OCI-LY7 (cell line): ENCODE results near the gene ZNF783. TPM values are rescaled to one million over a fixed set of nuclear protein-coding genes. Genes with fewer than 3 reads are reported as not detected.

Experiments used
- BruUV-seq: library from RNA; stranded (reverse); fragments of 400-500 nt; replicated peaks from 2 replicates; lab custom pipeline; 2021; lab: Mats Ljungman, UMichigan
- CTCF ChIA-PET: fragments of 300-600 bp; sonication (Branson Sonifier 250); formaldehyde crosslinking; loops from one replicate; lab custom pipeline; 2022; ENCODE audit warnings: antibody characterized with exemption; ENCODE audit not compliant: unreplicated experiment; lab: Charles Lee
- POLR2A ChIA-PET: fragments of 300-600 bp; sonication (Branson Sonifier 250); formaldehyde crosslinking; loops from one replicate; lab custom pipeline; 2022; ENCODE audit warnings: antibody characterized with exemption; lab: Charles Lee
- DNase-seq: peaks from one replicate; pipeline ENCODE4 v3.0.0-alpha.2; 2015; ENCODE audit warnings: low spot score
- H2AFZ ChIP-seq: fragments of 200-600 bp; sonication (generic), shearing (Covaris generic); 2 replicates; pipeline ENCODE4 v1.6.1; 2014; ENCODE audit warnings: mild to moderate bottlenecking, antibody characterized with exemption, low read length, moderate library complexity
- H3K27ac ChIP-seq: fragments of 200-600 bp; sonication (generic); 2 replicates; pipeline ENCODE4 v1.5.1; 2014; ENCODE audit warnings: mixed run types, low read depth, mild to moderate bottlenecking, moderate library complexity, low read length, inconsistent platforms; ENCODE audit not compliant: poor library complexity, severe bottlenecking
- H3K36me3 ChIP-seq: fragments of 200-600 bp; sonication (generic); 2 replicates; pipeline ENCODE4 v1.6.1; 2014; ENCODE audit warnings: mild to moderate bottlenecking, antibody characterized with exemption, low read length, moderate library complexity, mixed read lengths; ENCODE audit not compliant: insufficient read depth
- H3K4me1 ChIP-seq: fragments of 200-600 bp; sonication (generic); 2 replicates; pipeline ENCODE4 v1.5.1; 2014; ENCODE audit warnings: mild to moderate bottlenecking, low read length; ENCODE audit not compliant: insufficient read depth, poor library complexity, severe bottlenecking
- H3K4me2 ChIP-seq: fragments of 200-600 bp; sonication (generic); 2 replicates; pipeline ENCODE4 v1.6.1; 2014; ENCODE audit warnings: mild to moderate bottlenecking, low read length
- H3K4me3 ChIP-seq: fragments of 200-600 bp; sonication (generic); 2 replicates; pipeline ENCODE4 v1.5.1; 2014; ENCODE audit warnings: mild to moderate bottlenecking, low read depth, low read length; ENCODE audit not compliant: poor library complexity, severe bottlenecking
- H3K79me2 ChIP-seq: fragments of 200-600 bp; sonication (generic); 2 replicates; pipeline ENCODE4 v1.6.1; 2016; ENCODE audit warnings: low read depth, mild to moderate bottlenecking, low read length, moderate library complexity, mixed read lengths; ENCODE audit not compliant: insufficient read depth
- H3K9me2 ChIP-seq: fragments of 200-600 bp; sonication (generic); 2 replicates; pipeline ENCODE4 v1.6.1; 2016; ENCODE audit warnings: mild to moderate bottlenecking, low read length, mixed read lengths; ENCODE audit not compliant: insufficient read depth
- H3K9me3 ChIP-seq: fragments of 200-600 bp; sonication (generic); 2 replicates; pipeline ENCODE4 v1.6.1; 2014; ENCODE audit warnings: mild to moderate bottlenecking, mixed run types, low read length, mixed read lengths
- H4K20me1 ChIP-seq: fragments of 200-600 bp; sonication (generic); 2 replicates; pipeline ENCODE4 v1.6.1; 2014; ENCODE audit warnings: mild to moderate bottlenecking, antibody characterized with exemption, low read length, moderate library complexity, mixed read lengths; ENCODE audit not compliant: insufficient read depth
- EZH2phosphoT487 ChIP-seq: fragments of 200-600 bp; sonication (generic); IDR thresholded peaks from 2 replicates; pipeline ENCODE4 v1.6.1; 2018; ENCODE audit warnings: low read depth, borderline replicate concordance, mild to moderate bottlenecking, mixed run types, antibody characterized with exemption, low read length, moderate library complexity, mixed read lengths
- intact Hi-C: fragments of 100-400 bp; cut with micrococcal nuclease; formaldehyde crosslinking; loops from one replicate; pipeline ENCODE4 v1.10.0; 2022; ENCODE audit not compliant: unreplicated experiment
- total RNA-seq, 2 experiments: library from RNA; depleted of rRNA in 1 of 2; stranded (reverse); fragments of >200 nt in 1 of 2; shearing (Covaris generic) in 1 of 2; gene quantifications; 2 replicates each; pipeline ENCODE4 v1.2.3, GENCODE V29; 2014 to 2022
- TF ChIP-seq, protein P1 (sequence below): fragments of 200-600 bp; sonication (generic); conservative IDR thresholded peaks from 2 replicates; pipeline ENCODE4 v1.5.1; 2014; ENCODE audit warnings: mild to moderate bottlenecking, antibody characterized with exemption, low read length, moderate library complexity, mixed read lengths

Gene ZNF783
- total RNA-seq, 2 experiments from 2014 or later, result 13.1 to 18.8 TPM

- H3K9me2 ChIP-seq, result no peaks in the 10 kb centered on the region
- POLR2A ChIA-PET, result no interaction called here
- intact Hi-C loops, result no loop called here
- H3K79me2 ChIP-seq, result no peaks in the 10 kb centered on the region; the same call in 1 of the 2 replicates
- H3K9me3 ChIP-seq, result no peaks in the 10 kb centered on the region
- H3K4me2 ChIP-seq, result no peak overlapping the region
- no peak overlapping the region for H2AFZ ChIP-seq
- DNase-seq, result no peak
- H4K20me1 ChIP-seq, result 0 out of 2 replicates have a peak, but pooled peaks cover 10% of the 10 kb centered on the region
- no peak overlapping the region for H3K27ac ChIP-seq
- CTCF ChIA-PET, result no interaction called here
- BruUV-seq, result no TSS peak
- no peak overlapping the region for H3K4me3 ChIP-seq
- no peaks in the 10 kb centered on the region for H3K4me1 ChIP-seq
- TF ChIP-seq, protein P1, sequence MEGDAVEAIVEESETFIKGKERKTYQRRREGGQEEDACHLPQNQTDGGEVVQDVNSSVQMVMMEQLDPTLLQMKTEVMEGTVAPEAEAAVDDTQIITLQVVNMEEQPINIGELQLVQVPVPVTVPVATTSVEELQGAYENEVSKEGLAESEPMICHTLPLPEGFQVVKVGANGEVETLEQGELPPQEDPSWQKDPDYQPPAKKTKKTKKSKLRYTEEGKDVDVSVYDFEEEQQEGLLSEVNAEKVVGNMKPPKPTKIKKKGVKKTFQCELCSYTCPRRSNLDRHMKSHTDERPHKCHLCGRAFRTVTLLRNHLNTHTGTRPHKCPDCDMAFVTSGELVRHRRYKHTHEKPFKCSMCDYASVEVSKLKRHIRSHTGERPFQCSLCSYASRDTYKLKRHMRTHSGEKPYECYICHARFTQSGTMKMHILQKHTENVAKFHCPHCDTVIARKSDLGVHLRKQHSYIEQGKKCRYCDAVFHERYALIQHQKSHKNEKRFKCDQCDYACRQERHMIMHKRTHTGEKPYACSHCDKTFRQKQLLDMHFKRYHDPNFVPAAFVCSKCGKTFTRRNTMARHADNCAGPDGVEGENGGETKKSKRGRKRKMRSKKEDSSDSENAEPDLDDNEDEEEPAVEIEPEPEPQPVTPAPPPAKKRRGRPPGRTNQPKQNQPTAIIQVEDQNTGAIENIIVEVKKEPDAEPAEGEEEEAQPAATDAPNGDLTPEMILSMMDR, result no peak
- no peak for TF ChIP-seq EZH2phosphoT487
- peaks cover 52% of the 10 kb centered on the region for H3K36me3 ChIP-seq
Measured at GRCh38 chr7:149252378-149252777, 9.6 kb upstream of the ZNF783 start.

DNA sequence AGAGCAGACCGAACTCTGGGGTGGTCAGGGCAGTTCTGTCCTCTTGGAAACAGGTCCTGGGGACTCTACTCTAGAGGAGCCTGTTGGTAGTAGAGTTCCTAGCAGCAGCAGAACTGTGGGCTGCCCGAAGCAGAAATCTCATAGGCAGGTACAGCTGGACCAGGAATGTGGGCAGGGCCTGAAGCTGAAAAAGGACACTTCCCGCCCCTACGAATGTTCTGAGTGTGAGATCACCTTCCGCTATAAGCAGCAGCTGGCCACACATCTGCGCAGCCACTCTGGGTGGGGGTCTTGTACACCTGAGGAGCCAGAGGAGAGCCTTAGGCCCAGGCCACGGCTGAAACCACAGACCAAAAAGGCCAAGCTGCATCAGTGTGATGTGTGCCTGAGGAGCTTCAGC, 8.3 kb upstream of the ZNF783 start:
- CTCF ChIA-PET, result no interaction called here
- intact Hi-C loops, result no loop called here
- Histone ChIP-seq H3K36me3 (peaks cover 52% of the 10 kb centered on the region), H3K79me2 (no peaks in the 10 kb centered on the region), H4K20me1 (0 out of 2 replicates have a peak, but pooled peaks cover 6% of the 10 kb centered on the region), H3K4me2 (no peak overlapping the region), H3K9me2 (no peaks in the 10 kb centered on the region), H3K9me3 (no peaks in the 10 kb centered on the region), H3K4me3 (no peak overlapping the region), H3K27ac (no peak overlapping the region), H2AFZ (no peak overlapping the region), H3K4me1 (no peaks in the 10 kb centered on the region)
- no peak for DNase-seq
- BruUV-seq, result no TSS peak
- POLR2A ChIA-PET, result no interaction called here
- TF ChIP-seq, protein P1, result no peak
- no peak for TF ChIP-seq EZH2phosphoT487

- Histone ChIP-seq H3K27ac (no peak overlapping the region), H3K9me3 (no peaks in the 10 kb centered on the region), H4K20me1 (0 out of 2 replicates have a peak, but pooled peaks cover under 1% of the 10 kb centered on the region), H3K9me2 (no peaks in the 10 kb centered on the region), H3K4me3 (no peak overlapping the region), H2AFZ (no peak overlapping the region), H3K79me2 (no peaks in the 10 kb centered on the region), H3K36me3 (peaks cover 52% of the 10 kb centered on the region), H3K4me2 (no peak overlapping the region), H3K4me1 (no peaks in the 10 kb centered on the region)
- no TSS peak for BruUV-seq
- ChIA-PET CTCF (no interaction called here), POLR2A (no interaction called here)
- TF ChIP-seq, protein P1, result no peak
- no peak for TF ChIP-seq EZH2phosphoT487
- no peak for DNase-seq
- intact Hi-C loops, result no loop called here
Measured at GRCh38 chr7:149254181-149254858, 7.7 kb upstream of the ZNF783 start.
